ENCODE measurements around the gene GPR176.
A peak's percentile ranks its signal among the peaks of the same experiment; 100 is the strongest.

DNA sequence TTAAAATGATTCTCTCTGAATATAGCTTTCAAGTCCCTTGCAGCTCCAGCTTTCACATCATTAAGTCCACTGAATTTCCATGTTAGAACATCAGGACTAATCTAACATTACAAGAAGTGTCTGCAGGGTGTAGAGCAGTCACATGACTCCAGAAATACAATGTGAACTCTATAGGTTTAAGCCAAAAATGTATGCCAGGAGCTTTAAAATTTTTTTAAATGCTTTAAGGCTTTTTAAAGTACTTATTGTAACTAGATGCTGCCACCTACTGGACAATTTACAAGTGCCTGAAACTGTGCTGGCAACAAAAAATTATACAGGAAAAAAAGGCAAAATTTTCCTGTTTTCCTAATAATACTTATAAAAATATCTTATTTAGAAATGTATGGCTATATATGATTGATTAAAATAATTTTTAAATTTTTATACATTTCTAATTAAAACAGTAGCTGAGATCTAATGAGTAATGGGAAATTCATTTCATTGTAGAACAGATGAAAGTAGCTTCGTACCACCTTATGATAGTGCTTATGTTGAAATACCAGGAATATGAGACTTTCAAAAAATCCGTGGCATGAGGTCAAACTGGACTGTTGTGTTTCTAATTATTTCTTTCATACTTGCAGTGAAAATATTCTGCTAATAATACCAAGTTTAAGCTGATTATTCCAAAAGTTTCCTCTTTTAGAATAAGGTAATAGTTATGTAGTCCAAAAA is 163.1 kb downstream of the GPR176 start:
- TF ChIP-seq, protein P1, sequence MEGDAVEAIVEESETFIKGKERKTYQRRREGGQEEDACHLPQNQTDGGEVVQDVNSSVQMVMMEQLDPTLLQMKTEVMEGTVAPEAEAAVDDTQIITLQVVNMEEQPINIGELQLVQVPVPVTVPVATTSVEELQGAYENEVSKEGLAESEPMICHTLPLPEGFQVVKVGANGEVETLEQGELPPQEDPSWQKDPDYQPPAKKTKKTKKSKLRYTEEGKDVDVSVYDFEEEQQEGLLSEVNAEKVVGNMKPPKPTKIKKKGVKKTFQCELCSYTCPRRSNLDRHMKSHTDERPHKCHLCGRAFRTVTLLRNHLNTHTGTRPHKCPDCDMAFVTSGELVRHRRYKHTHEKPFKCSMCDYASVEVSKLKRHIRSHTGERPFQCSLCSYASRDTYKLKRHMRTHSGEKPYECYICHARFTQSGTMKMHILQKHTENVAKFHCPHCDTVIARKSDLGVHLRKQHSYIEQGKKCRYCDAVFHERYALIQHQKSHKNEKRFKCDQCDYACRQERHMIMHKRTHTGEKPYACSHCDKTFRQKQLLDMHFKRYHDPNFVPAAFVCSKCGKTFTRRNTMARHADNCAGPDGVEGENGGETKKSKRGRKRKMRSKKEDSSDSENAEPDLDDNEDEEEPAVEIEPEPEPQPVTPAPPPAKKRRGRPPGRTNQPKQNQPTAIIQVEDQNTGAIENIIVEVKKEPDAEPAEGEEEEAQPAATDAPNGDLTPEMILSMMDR (IDR thresholded peaks at IDR 0.05; ENCODE audit: poor library complexity): peak; percentile 96
- TF ChIP-seq EZH2 (IDR thresholded peaks at IDR 0.05; ENCODE audit: borderline replicate concordance): no peak
